ENCODE results near the gene ALDH1A3. TPM values are rescaled to one million over a fixed set of nuclear protein-coding genes. Genes with fewer than 3 reads are reported as not detected.

The ALDH1A3 gene
- total and polyA plus RNA-seq, 2 of the 13 experiments (the other 11 are each of a cell fraction or from before 2014, with no cell fraction given), result not detected

GRCh38 chr15:100922192-100923040, 42.8 kb downstream of the ALDH1A3 start:
- 15% methylated on average over 13 of the region's 13 CpGs for WGBS (ENCODE audit: low lambda C conversion rate)
- no peak overlapping the region for H3K9ac ChIP-seq (ENCODE audit: insufficient read depth, low read depth, low read length)
- in situ Hi-C loops (cut with HindIII; ENCODE audit: extremely low pct_ligation_motif_present, low pct_unique_long_range_greater_than_20kb), result loop anchor here (25.0 kb wide), 1 partner anchor 340 kb away; the partner anchor contains the start of gene CHSY1
- no peak for FAIRE-seq
- BruUV-seq (replicated peaks), result no TSS peak
- no peak for ATAC-seq
- DNase-seq (ENCODE audit: low spot score), result no peak
- H3K27ac ChIP-seq (ENCODE audit: extremely low read length, insufficient read depth, low read length), result no peak overlapping the region
- no peak overlapping the region for H3K4me3 ChIP-seq (replicated peaks in 1 of 3; ENCODE audit: insufficient read depth in 1 of 3, low read depth in 2 of 3, low read length in 3 of 3)
- intact Hi-C loops (cut with micrococcal nuclease; ENCODE audit: unreplicated experiment), result no loop called here
- TF ChIP-seq ARNTL (CRISPR knock-in tag; IDR thresholded peaks at IDR 0.05) (no peak), MNT (IDR thresholded peaks at IDR 0.05) (peak; percentile 47)
- CTCF ChIA-PET (ENCODE audit: low intra/inter-chr PET ratio, low total read pairs), result no interaction called here
- H2AFZ ChIP-seq (ENCODE audit: low read length), result no peak overlapping the region
- H3K4me2 ChIP-seq (ENCODE audit: low read depth, low read length), result no peak overlapping the region
- no peaks in the 10 kb centered on the region for H4K20me1 ChIP-seq (ENCODE audit: insufficient read depth, low read length)
- H3K27me3 ChIP-seq (ENCODE audit: control insufficient read depth in 1 of 2, insufficient read depth in 2 of 2, low read length in 2 of 2), result peaks cover 3 to 66% of the 10 kb centered on the region in 2 experiments
- POLR2A ChIA-PET, result no interaction called here
- no peaks in the 10 kb centered on the region for H3K4me1 ChIP-seq (ENCODE audit: insufficient read depth, low read length)
- no peaks in the 10 kb centered on the region for H3K36me3 ChIP-seq (replicated peaks in 1 of 2; ENCODE audit: control insufficient read depth in 1 of 2, insufficient read depth in 2 of 2, low read length in 2 of 2)
- H3K79me2 ChIP-seq (ENCODE audit: insufficient read depth, low read length), result no peaks in the 10 kb centered on the region
- H3K9me3 ChIP-seq (ENCODE audit: low read length), result no peaks in the 10 kb centered on the region

- TF ChIP-seq TOE1 (CRISPR knock-in tag; IDR thresholded peaks at IDR 0.05), result no peak
- no peak for TF ChIP-seq LCORL (IDR thresholded peaks at IDR 0.05)
- no peak for TF ChIP-seq LCORL (CRISPR knock-in tag; IDR thresholded peaks at IDR 0.05)
- no peak for TF ChIP-seq ZNF17 (CRISPR knock-in tag; IDR thresholded peaks at IDR 0.05)
- TF ChIP-seq CENPX (CRISPR knock-in tag; IDR thresholded peaks at IDR 0.05), result no peak
- TF ChIP-seq ZNF263 (CRISPR knock-in tag; IDR thresholded peaks at IDR 0.05), result no peak
- TF ChIP-seq MATR3 (CRISPR knock-in tag; IDR thresholded peaks at IDR 0.05), result no peak
- no peak for TF ChIP-seq ATF2 (CRISPR knock-in tag; IDR thresholded peaks at IDR 0.05)
- no peak for TF ChIP-seq ZNF382 (CRISPR knock-in tag; IDR thresholded peaks at IDR 0.05; ENCODE audit: borderline replicate concordance)
- POLR2A ChIA-PET, result no interaction called here
- DNase-seq (ENCODE audit: low spot score), result no peak
- intact Hi-C loops (cut with micrococcal nuclease; ENCODE audit: unreplicated experiment), result no loop called here
- H3K27ac ChIP-seq (ENCODE audit: extremely low read length, insufficient read depth, low read length), result no peak overlapping the region
- no peak overlapping the region for H3K9ac ChIP-seq (ENCODE audit: insufficient read depth, low read depth, low read length)
- in situ Hi-C loops (cut with HindIII; ENCODE audit: extremely low pct_ligation_motif_present, low pct_unique_long_range_greater_than_20kb), result loop anchor here (25.0 kb wide), 1 partner anchor 339 kb away; the partner anchor contains the start of gene CHSY1
- no peak for ATAC-seq
- no peak overlapping the region for H3K4me3 ChIP-seq (replicated peaks in 1 of 3; ENCODE audit: insufficient read depth in 1 of 3, low read depth in 2 of 3, low read length in 3 of 3)
- H4K20me1 ChIP-seq (ENCODE audit: insufficient read depth, low read length), result no peaks in the 10 kb centered on the region
- no peak for FAIRE-seq
- H3K9me3 ChIP-seq (ENCODE audit: low read length), result no peaks in the 10 kb centered on the region
- WGBS (ENCODE audit: low lambda C conversion rate), result 21% methylated on average over 4 of the region's 7 CpGs
- CTCF ChIA-PET (ENCODE audit: low intra/inter-chr PET ratio, low total read pairs), result no interaction called here
- H3K36me3 ChIP-seq (replicated peaks in 1 of 2; ENCODE audit: control insufficient read depth in 1 of 2, insufficient read depth in 2 of 2, low read length in 2 of 2), result no peaks in the 10 kb centered on the region
- no peak overlapping the region for H2AFZ ChIP-seq (ENCODE audit: low read length)
- H3K4me2 ChIP-seq (ENCODE audit: low read depth, low read length), result no peak overlapping the region
- no TSS peak for BruUV-seq (replicated peaks)
- H3K27me3 ChIP-seq (ENCODE audit: control insufficient read depth in 1 of 2, insufficient read depth in 2 of 2, low read length in 2 of 2), result peaks cover 3 to 60% of the 10 kb centered on the region in 2 experiments
- no peaks in the 10 kb centered on the region for H3K79me2 ChIP-seq (ENCODE audit: insufficient read depth, low read length)
- H3K4me1 ChIP-seq (ENCODE audit: insufficient read depth, low read length), result no peaks in the 10 kb centered on the region
Measured at GRCh38 chr15:100923076-100923475, 43.4 kb downstream of the ALDH1A3 start.
